Measurements from ENCODE around the gene CD300LD.

DNA sequence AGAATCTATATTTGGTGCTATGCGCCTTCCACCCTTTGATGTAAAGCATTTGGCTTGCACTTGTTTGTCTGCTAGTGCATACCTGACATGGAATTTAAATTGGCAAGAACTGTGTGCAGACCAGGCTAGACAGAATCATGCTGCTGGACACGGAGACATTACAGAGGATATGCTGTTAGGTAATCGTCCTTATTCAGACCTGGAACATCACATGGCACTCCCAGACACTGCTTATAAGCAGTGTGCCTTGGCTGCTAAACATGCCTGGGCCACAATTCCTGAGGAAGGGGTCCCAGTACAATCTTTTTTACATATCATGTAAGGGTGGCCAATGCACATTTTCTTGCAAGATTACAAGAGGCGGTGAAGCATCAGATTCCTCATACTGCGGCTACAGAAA lies 6.4 kb downstream of the CD300LD start:
- no peak for TF ChIP-seq POLR2AphosphoS5 (IDR thresholded peaks at IDR 0.05; ENCODE audit: low read depth)
- TF ChIP-seq, protein P1, sequence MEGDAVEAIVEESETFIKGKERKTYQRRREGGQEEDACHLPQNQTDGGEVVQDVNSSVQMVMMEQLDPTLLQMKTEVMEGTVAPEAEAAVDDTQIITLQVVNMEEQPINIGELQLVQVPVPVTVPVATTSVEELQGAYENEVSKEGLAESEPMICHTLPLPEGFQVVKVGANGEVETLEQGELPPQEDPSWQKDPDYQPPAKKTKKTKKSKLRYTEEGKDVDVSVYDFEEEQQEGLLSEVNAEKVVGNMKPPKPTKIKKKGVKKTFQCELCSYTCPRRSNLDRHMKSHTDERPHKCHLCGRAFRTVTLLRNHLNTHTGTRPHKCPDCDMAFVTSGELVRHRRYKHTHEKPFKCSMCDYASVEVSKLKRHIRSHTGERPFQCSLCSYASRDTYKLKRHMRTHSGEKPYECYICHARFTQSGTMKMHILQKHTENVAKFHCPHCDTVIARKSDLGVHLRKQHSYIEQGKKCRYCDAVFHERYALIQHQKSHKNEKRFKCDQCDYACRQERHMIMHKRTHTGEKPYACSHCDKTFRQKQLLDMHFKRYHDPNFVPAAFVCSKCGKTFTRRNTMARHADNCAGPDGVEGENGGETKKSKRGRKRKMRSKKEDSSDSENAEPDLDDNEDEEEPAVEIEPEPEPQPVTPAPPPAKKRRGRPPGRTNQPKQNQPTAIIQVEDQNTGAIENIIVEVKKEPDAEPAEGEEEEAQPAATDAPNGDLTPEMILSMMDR (IDR thresholded peaks at IDR 0.05; ENCODE audit: insufficient read depth, low read length) = no peak
